Mesenchymal stem cell (in vitro differentiated cells and primary cell): ENCODE measurements around the gene CLMN.

Source experiments
- DNase-seq: peaks from one replicate; pipeline ENCODE4 v3.0.0-alpha.2; 2013
- H2AFZ ChIP-seq: one replicate; pipeline ENCODE4 v1.6.1; 2013; ENCODE audit warnings: low read depth, mild to moderate bottlenecking, control low read depth, inconsistent platforms, low read length, moderate library complexity
- H2AK5ac ChIP-seq: 2 replicates; pipeline ENCODE4 v1.6.1; 2013; ENCODE audit warnings: low read length, moderate library complexity, mild to moderate bottlenecking, inconsistent platforms; ENCODE audit not compliant: severe bottlenecking
- H2BK120ac ChIP-seq: one replicate; pipeline ENCODE4 v1.6.1; 2013; ENCODE audit warnings: low read depth, mild to moderate bottlenecking, inconsistent platforms, low read length, moderate library complexity
- H2BK12ac ChIP-seq, 2 experiments: one replicate each; pipeline ENCODE4 v1.6.1; 2013; ENCODE audit warnings: inconsistent platforms in 2 of 2, low read length in 2 of 2, mild to moderate bottlenecking in 2 of 2, moderate library complexity in 2 of 2, control low read depth in 1 of 2
- H2BK15ac ChIP-seq: one replicate; pipeline ENCODE4 v1.6.1; 2013; ENCODE audit warnings: mild to moderate bottlenecking, low read depth, inconsistent platforms; ENCODE audit not compliant: poor library complexity, severe bottlenecking
- H2BK5ac ChIP-seq: 2 replicates; pipeline ENCODE4 v1.6.1; 2013; ENCODE audit warnings: low read depth, mild to moderate bottlenecking, low read length, control low read depth, inconsistent platforms; ENCODE audit not compliant: poor library complexity, severe bottlenecking
- H3K14ac ChIP-seq, 2 experiments: one replicate each; pipeline ENCODE4 v1.6.1; 2013; ENCODE audit warnings: inconsistent platforms in 2 of 2, low read length in 2 of 2, control low read depth in 1 of 2, mild to moderate bottlenecking in 1 of 2, moderate library complexity in 1 of 2
- H3K18ac ChIP-seq, 2 experiments: one replicate each; pipeline ENCODE4 v1.6.1; 2013; ENCODE audit warnings: inconsistent platforms in 2 of 2, low read length in 2 of 2, control low read depth in 1 of 2, low read depth in 1 of 2, mild to moderate bottlenecking in 1 of 2
- H3K23ac ChIP-seq, 2 experiments: one replicate each; pipeline ENCODE4 v1.6.1; 2013; ENCODE audit warnings: inconsistent platforms in 2 of 2, low read length in 2 of 2, mild to moderate bottlenecking in 2 of 2, moderate library complexity in 2 of 2, control low read depth in 1 of 2
- H3K27ac ChIP-seq: 2 replicates; pipeline ENCODE4 v1.5.1; 2013; ENCODE audit warnings: mild to moderate bottlenecking, moderate library complexity, low read length, control low read depth, inconsistent platforms; ENCODE audit not compliant: poor library complexity, severe bottlenecking
- H3K27me3 ChIP-seq, 2 experiments: 2 replicates each; pipeline versions ENCODE4 v1.6.1 to v1.7.0; 2013; ENCODE audit warnings: low read length in 2 of 2, mild to moderate bottlenecking in 2 of 2, moderate library complexity in 2 of 2, control low read depth in 1 of 2, inconsistent platforms in 1 of 2; ENCODE audit not compliant: control insufficient read depth in 1 of 2, insufficient read depth in 1 of 2
- H3K36me3 ChIP-seq, 2 experiments: 2 replicates each; pipeline versions ENCODE4 v1.6.1 to v1.7.0; 2013; ENCODE audit warnings: low read length in 2 of 2, control low read depth in 1 of 2, inconsistent platforms in 1 of 2, low read depth in 1 of 2, mild to moderate bottlenecking in 1 of 2; ENCODE audit not compliant: insufficient read depth in 2 of 2, control insufficient read depth in 1 of 2
- H3K4ac ChIP-seq, 2 experiments: one replicate each; pipeline ENCODE4 v1.6.1; 2013; ENCODE audit warnings: inconsistent platforms in 2 of 2, low read length in 2 of 2, mild to moderate bottlenecking in 2 of 2, moderate library complexity in 2 of 2, control low read depth in 1 of 2, low read depth in 1 of 2
- H3K4me1 ChIP-seq: 2 replicates; pipeline ENCODE4 v1.6.1; 2013; ENCODE audit warnings: low read depth, low read length, control low read depth; ENCODE audit not compliant: control insufficient read depth, insufficient read depth
- H3K4me2 ChIP-seq: 2 replicates; pipeline ENCODE4 v1.6.1; 2013; ENCODE audit warnings: low read length, mild to moderate bottlenecking, inconsistent platforms; ENCODE audit not compliant: poor library complexity, severe bottlenecking
- H3K4me3 ChIP-seq, 2 experiments: 2 replicates each; pipeline versions ENCODE4 v1.5.1 to v1.7.0; 2013; ENCODE audit warnings: low read length in 2 of 2, mild to moderate bottlenecking in 2 of 2, control low read depth in 1 of 2, low read depth in 1 of 2; ENCODE audit not compliant: insufficient read depth in 1 of 2
- H3K79me1 ChIP-seq: replicated peaks from 2 replicates; pipeline ENCODE4 v1.6.1; 2013; ENCODE audit warnings: mild to moderate bottlenecking, control low read depth, low read length, inconsistent platforms; ENCODE audit not compliant: poor library complexity, severe bottlenecking
- H3K9ac ChIP-seq: 2 replicates; pipeline ENCODE4 v1.7.0; 2013; ENCODE audit warnings: mild to moderate bottlenecking, low read length, moderate library complexity
- H3K9me3 ChIP-seq: 2 replicates; pipeline ENCODE4 v1.7.0; 2013; ENCODE audit warnings: mild to moderate bottlenecking, low read length; ENCODE audit not compliant: control insufficient read depth
- H4K8ac ChIP-seq: one replicate; pipeline ENCODE4 v1.6.1; 2013; ENCODE audit warnings: inconsistent platforms, mild to moderate bottlenecking, low read length, moderate library complexity
- H4K91ac ChIP-seq: one replicate; pipeline ENCODE4 v1.6.1; 2013; ENCODE audit warnings: mild to moderate bottlenecking, low read length, inconsistent platforms
- WGBS: methylation state at CpG from one replicate; pipeline ENCODE4 v1.1.7; 2013; ENCODE audit warnings: mixed read lengths; 5-methylcytosine and 5-hydroxymethylcytosine counted together

Gene CLMN

DNA sequence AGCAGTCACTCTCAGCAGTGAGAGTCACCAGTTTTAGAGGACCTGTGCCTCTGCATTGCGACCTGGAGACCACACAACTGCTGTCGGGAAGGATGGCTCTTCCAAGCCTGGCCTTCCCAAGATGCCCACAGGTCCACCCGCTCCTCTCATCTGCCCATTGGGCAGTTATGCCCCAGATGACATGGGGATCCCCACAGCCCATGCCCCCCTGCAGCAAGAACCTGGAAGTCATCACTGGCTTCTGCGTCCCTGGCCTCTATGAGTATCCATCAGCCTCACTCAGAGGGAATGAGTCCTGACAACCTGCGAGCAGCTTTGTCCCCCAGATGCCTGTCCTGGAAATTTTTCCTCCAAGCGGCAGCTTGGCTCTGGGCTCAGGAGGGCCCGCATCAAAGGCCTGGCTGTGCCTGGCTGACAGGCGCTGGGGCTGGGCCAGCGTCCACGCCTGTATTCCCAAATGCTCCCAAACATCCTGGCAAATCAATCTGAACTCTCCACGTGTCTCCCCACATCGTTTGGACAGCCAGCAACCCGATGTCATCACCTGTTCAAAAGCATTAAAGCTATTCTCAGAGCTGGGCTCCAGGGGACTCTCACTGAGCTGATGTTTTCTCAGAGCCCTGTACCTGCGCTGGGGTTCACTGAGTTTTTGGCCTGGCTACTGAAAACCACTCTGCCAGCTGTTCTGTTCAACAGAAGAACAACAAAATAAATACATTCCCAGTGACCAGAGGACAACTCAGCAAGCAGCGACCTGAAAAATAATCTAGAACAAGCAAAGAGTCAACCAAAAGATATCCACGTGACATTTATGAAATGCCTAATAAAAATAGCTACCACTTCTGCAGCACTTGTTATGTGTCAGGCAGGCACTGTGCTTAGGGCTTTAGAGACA is 57.8 kb downstream of the CLMN start:
- Histone ChIP-seq H2BK15ac (no peak overlapping the region), H3K4me2 (no peak overlapping the region), H3K9me3 (no peaks in the 10 kb centered on the region), H3K14ac (no peak overlapping the region), H3K4me1 (peaks cover 43% of the 10 kb centered on the region), H2AFZ (no peak overlapping the region), H3K9ac (no peak overlapping the region), H3K4me3 (no peak overlapping the region), H2BK120ac (no peak overlapping the region), H3K27ac (peak overlapping the region; percentile 6), H3K18ac (no peak overlapping the region), H3K79me1 (peaks cover 19% of the 10 kb centered on the region), H3K4ac (no peak overlapping the region), H4K8ac (no peak overlapping the region), H3K23ac (no peak overlapping the region), H2BK12ac (no peak overlapping the region), H2BK5ac (no peak overlapping the region), H4K91ac (no peak overlapping the region), H3K27me3 (no peaks in the 10 kb centered on the region), H3K36me3 (peaks cover 0 to 9% of the 10 kb centered on the region in 2 experiments), H2AK5ac (peak overlapping the region; percentile 15)
- DNase-seq = no peak
- WGBS = 88% methylated on average over 16 of the region's 16 CpGs

DNA sequence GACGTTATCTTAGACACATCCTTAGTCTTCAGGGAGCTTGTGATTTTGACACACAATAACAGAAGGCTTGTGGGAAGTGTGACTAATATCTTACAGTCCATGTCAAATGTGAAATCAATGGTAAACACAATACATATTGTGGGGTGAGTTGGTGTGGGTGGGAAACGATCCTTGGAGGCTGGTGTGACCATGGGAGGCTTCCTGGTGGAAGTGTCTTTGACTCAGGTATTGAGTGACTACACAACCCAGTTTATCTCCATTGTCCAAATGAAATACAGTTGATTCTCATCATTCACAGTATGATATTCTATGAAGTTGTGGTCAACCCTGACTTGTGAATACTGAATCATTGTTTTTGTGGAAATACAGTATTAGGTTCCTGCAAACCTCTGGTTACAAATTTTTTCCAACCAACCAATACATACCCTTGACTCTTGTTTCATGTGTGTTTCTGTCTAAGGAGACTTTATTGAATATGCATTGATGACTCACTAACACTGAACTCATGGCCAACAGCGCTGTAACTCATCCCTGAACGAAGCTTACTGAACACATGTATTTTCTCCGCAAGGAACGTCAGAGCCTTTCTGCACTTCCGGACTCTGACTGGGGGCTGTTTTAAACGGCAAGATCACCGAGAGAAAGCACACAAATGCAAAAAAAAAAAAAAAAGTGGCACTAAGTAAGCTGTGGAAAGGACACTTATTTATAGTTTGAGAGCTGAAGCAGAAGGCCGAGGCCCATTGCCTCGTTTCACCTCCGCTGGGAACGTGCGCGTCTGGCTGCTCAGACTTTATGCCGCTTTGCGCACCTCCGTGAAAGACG is 59.0 kb downstream of the CLMN start:
- no peak overlapping the region for H2AFZ ChIP-seq
- no peak overlapping the region for H3K14ac ChIP-seq
- no peaks in the 10 kb centered on the region for H3K9me3 ChIP-seq
- no peak overlapping the region for H3K9ac ChIP-seq
- H3K4me1 ChIP-seq = peaks cover 51% of the 10 kb centered on the region
- H2BK15ac ChIP-seq = no peak overlapping the region
- H4K8ac ChIP-seq = no peak overlapping the region
- no peak overlapping the region for H3K4me3 ChIP-seq
- DNase-seq = peak; percentile 68
- no peak overlapping the region for H3K18ac ChIP-seq
- H3K27me3 ChIP-seq = no peaks in the 10 kb centered on the region
- no peak overlapping the region for H2BK120ac ChIP-seq
- H3K23ac ChIP-seq = no peak overlapping the region
- H3K4ac ChIP-seq = no peak overlapping the region
- peak overlapping the region; percentile 4 for H2AK5ac ChIP-seq
- peaks cover 0 to 9% of the 10 kb centered on the region in 2 experiments for H3K36me3 ChIP-seq
- 73% methylated on average over 17 of the region's 19 CpGs for WGBS
- no peak overlapping the region for H2BK12ac ChIP-seq
- H2BK5ac ChIP-seq = no peak overlapping the region
- H4K91ac ChIP-seq = no peak overlapping the region
- H3K79me1 ChIP-seq = peaks cover 23% of the 10 kb centered on the region
- H3K4me2 ChIP-seq = no peak overlapping the region
- H3K27ac ChIP-seq = peak overlapping the region; percentile 27

DNA sequence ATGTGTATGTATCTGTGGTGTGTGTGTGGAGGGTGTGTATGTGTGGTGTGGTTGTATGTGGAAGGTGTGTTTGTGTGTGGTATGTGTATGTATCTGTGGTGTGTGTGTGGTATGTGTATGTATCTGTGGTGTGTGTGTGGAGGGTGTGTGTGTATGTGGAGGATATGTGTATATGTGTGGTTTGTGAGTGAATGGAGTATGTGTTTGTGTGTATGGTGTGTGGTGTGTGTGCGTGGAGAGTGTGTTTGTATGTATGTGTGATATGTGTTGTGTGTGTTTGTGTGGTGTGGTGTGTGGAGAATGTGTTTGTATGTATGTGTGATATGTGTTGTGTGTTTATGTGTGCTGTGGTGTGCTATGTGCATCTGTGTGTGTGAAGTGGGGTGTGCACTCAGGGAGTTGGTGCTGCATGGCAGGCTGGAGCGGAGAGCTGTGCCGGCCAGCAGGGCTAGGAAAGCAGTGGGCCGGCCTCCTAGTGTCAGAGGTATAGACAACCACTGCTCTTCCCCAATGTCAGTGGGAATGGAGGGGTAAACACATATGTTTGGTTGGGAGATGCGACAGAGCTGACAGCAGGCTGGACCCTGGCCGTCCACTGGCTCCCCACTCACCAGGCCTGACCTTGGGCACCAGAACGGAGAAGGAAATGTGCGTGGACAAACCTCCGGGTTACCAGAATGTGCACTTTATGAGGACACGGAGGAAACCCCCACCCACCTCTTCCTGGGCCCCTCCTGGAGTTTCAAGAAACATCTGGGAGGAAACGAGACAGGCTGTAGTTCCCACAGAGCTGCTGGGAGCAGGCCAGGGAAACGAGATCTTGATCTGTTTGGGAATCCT is 60.7 kb downstream of the CLMN start:
- peaks cover 31% of the 10 kb centered on the region for H3K79me1 ChIP-seq
- peaks cover 0 to 10% of the 10 kb centered on the region in 2 experiments for H3K36me3 ChIP-seq
- H3K18ac ChIP-seq = peak overlapping the region in 1 of 2 experiments; percentile 4
- no peak overlapping the region for H4K91ac ChIP-seq
- H3K4me1 ChIP-seq = peaks cover 51% of the 10 kb centered on the region
- H3K14ac ChIP-seq = peak overlapping the region in 1 of 2 experiments; percentile 30
- 59% methylated on average over 12 of the region's 12 CpGs for WGBS
- no peak overlapping the region for H3K4me3 ChIP-seq
- peak; percentile 32 for DNase-seq
- no peaks in the 10 kb centered on the region for H3K27me3 ChIP-seq
- no peaks in the 10 kb centered on the region for H3K9me3 ChIP-seq
- peak overlapping the region; percentile 89 for H2AK5ac ChIP-seq
- H4K8ac ChIP-seq = no peak overlapping the region
- no peak overlapping the region for H2BK5ac ChIP-seq
- H3K9ac ChIP-seq = no peak overlapping the region
- no peak overlapping the region for H2BK15ac ChIP-seq
- no peak overlapping the region for H3K4me2 ChIP-seq
- H2AFZ ChIP-seq = peak overlapping the region; percentile 72
- H2BK12ac ChIP-seq = peak overlapping the region in 1 of 2 experiments; percentile 27
- H3K23ac ChIP-seq = no peak overlapping the region
- H3K4ac ChIP-seq = peak overlapping the region in 1 of 2 experiments; percentile 43
- peak overlapping the region; percentile 54 for H3K27ac ChIP-seq
- no peak overlapping the region for H2BK120ac ChIP-seq
